Breast epithelium (tissue), 4 donors: Measurements from ENCODE around the gene PARL. TPM values are rescaled to one million over a fixed set of nuclear protein-coding genes. Genes with fewer than 3 reads are reported as not detected.

Source experiments
- DNase-seq, 2 donors: peaks; one replicate each; pipeline ENCODE4 v3.0.0-alpha.2; 2019; ENCODE audit warnings: low spot score in 2 of 2
- H3K27ac ChIP-seq, 2 donors: fragments of 200-600 bp; sonication (generic) in 1 of 2; one replicate each; pipeline ENCODE4 v1.5.1; 2016 to 2019; ENCODE audit warnings: mild to moderate bottlenecking in 1 of 2
- H3K27me3 ChIP-seq, 2 donors: fragments of 200-600 bp; sonication (generic) in 1 of 2; one replicate each; pipeline versions ENCODE4 v1.5.1 to v1.6.0; 2017 to 2019; ENCODE audit warnings: control low read depth in 1 of 2, mild to moderate bottlenecking in 1 of 2
- H3K36me3 ChIP-seq: fragments of 200-600 bp; one replicate; pipeline ENCODE4 v1.5.1; 2019
- H3K4me1 ChIP-seq, 2 donors: fragments of 200-600 bp; sonication (generic); one replicate each; pipeline ENCODE4 v1.5.1; 2016 to 2019; ENCODE audit warnings: control low read depth in 1 of 2
- H3K4me3 ChIP-seq, 3 donors: fragments of 200-600 bp; sonication (generic); 1 replicate in 2 of 3; 2 replicates in 1 of 3; pipeline ENCODE4 v1.5.1; 2016 to 2019; ENCODE audit warnings: mild to moderate bottlenecking in 3 of 3, moderate library complexity in 2 of 3
- H3K9me3 ChIP-seq, 2 donors: fragments of 200-600 bp; sonication (generic) in 1 of 2; one replicate each; pipeline ENCODE4 v1.5.1; 2016 to 2019; ENCODE audit warnings: control low read depth in 1 of 2
- CTCF ChIP-seq, 3 donors: fragments of 450-650 bp; IDR thresholded peaks; one replicate each; pipeline ENCODE4 v1.5.1; 2016 to 2017; ENCODE audit warnings: antibody characterized with exemption in 3 of 3, mild to moderate bottlenecking in 3 of 3, moderate library complexity in 3 of 3
- POLR2A ChIP-seq: fragments of 450-650 bp; IDR thresholded peaks from one replicate; pipeline ENCODE4 v1.6.1; 2016; ENCODE audit warnings: antibody characterized with exemption, mild to moderate bottlenecking, moderate library complexity
- POLR2AphosphoS5 ChIP-seq, 3 donors: sonication (generic); formaldehyde crosslinking; IDR thresholded peaks; one replicate each; pipeline ENCODE4 v1.6.1; 2017; ENCODE audit warnings: antibody characterized with exemption in 3 of 3
- intact Hi-C: fragments of 100-400 bp; cut with DNase I; formaldehyde crosslinking; loops from one replicate; pipeline ENCODE4 v1.15.1; 2023; ENCODE audit warnings: low total_unique reads
- total RNA-seq, 3 donors: library from RNA; depleted of rRNA; stranded (reverse); fragments of >200 nt; gene quantifications; one replicate each; pipeline ENCODE4 v1.1.0, GENCODE V29; 2016

Gene PARL
- total RNA-seq, 3 donors from 2014 or later: 48.0 to 53.6 (median 50.5) TPM

DNA sequence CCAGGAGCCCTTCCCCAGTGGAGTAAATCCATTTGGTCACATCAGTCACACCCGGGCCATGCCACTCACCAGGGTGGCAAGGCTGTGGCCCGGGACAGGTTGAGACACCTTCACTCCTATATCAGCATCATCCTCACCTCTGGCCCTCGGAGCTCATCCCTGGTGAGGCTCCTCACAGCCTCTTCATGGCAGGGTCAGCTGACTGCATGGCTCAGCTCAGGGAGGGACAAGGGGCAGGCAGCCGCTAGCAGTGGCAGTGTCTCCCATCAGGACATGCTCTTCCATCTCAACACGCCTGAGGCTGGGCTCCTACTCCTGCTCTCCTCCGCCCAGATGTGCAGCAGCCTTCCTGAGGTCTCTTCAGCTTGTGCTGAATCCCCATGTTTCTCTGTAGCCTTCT is 26.4 kb upstream of the PARL start:
- intact Hi-C loops: no loop called here
- no peaks in the 10 kb centered on the region for H3K9me3 ChIP-seq
- DNase-seq: no peak
- H3K4me3 ChIP-seq: no peak overlapping the region
- no peaks in the 10 kb centered on the region for H3K27me3 ChIP-seq
- TF ChIP-seq POLR2AphosphoS5 (IDR thresholded peaks at IDR 0.05) (no peak), POLR2A (no peak), CTCF (IDR thresholded peaks at IDR 0.05) (no peak)
- no peaks in the 10 kb centered on the region for H3K4me1 ChIP-seq
- no peaks in the 10 kb centered on the region for H3K36me3 ChIP-seq
- H3K27ac ChIP-seq: no peak overlapping the region

DNA sequence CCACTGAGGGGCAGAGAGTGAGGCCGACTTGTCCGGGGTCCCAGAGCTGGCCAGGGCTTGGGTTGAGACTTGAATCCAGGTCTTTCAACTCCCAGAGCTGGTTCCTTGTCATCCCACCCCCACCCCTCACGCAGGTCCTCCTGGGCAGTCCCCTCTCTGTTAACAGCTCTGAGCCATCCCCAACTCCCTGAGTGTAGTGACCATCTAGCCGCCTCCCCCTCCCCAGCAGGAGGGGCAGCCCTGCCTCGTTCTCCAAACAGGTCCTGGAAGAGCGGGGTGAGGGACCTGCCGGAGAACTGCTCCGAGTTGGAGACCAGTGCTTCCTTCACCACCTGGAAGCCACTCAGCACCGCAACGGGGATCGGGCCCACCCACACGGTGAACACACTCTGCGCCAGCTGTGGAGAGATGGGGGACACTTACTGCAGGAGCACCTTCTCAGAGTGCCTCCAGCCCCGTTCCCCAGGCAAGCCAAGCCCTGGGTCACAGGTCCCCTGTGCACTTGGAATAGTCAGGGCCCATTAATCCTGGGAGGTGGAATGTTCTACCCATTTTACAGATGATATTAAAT is 24.4 kb upstream of the PARL start:
- no peak for TF ChIP-seq POLR2A
- TF ChIP-seq CTCF (IDR thresholded peaks at IDR 0.05): no peak
- no peak for TF ChIP-seq POLR2AphosphoS5 (IDR thresholded peaks at IDR 0.05)
- intact Hi-C loops: loop anchor here (10.0 kb wide), 1 partner anchor 116 kb away; no protein-coding TSS in a partner anchor

DNA sequence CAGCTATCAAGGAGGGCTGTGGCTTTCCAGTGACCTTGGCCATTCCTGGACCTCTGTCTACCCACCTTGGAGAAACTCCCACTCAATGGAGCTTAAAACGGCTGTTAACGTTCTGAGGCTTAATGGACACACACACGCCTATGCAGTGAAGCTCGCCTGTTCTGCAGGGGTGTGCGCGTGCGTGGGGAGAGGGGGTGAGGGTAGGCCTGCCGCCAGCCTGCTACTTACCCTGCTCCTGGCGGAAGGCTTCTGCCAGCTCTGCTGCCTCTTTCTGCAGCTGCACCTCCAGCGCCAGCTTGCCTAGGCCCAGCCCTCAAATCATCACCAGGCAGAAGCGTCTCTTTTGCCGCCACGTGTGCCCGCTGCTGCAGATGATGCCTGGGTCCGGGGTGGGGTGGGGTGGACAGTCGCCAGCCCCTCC is 23.2 kb upstream of the PARL start:
- H3K27me3 ChIP-seq: no peaks in the 10 kb centered on the region
- no peak for DNase-seq
- H3K4me1 ChIP-seq: no peaks in the 10 kb centered on the region
- H3K27ac ChIP-seq: no peak overlapping the region
- no peaks in the 10 kb centered on the region for H3K36me3 ChIP-seq
- TF ChIP-seq POLR2AphosphoS5 (IDR thresholded peaks at IDR 0.05) (no peak), CTCF (IDR thresholded peaks at IDR 0.05) (no peak), POLR2A (no peak)
- H3K9me3 ChIP-seq: no peaks in the 10 kb centered on the region
- intact Hi-C loops: loop anchor here (10.0 kb wide), 1 partner anchor 117 kb away; no protein-coding TSS in a partner anchor
- no peak overlapping the region for H3K4me3 ChIP-seq

More for the DNA sequence above, 24.4 kb upstream of the PARL start:
- no peak for DNase-seq
- Histone ChIP-seq H3K27me3 (no peaks in the 10 kb centered on the region), H3K4me3 (no peak overlapping the region), H3K4me1 (no peaks in the 10 kb centered on the region), H3K36me3 (no peaks in the 10 kb centered on the region), H3K27ac (no peak overlapping the region), H3K9me3 (no peaks in the 10 kb centered on the region)

- intact Hi-C loops: loop anchor here (10.0 kb wide), 1 partner anchor 118 kb away; no protein-coding TSS in a partner anchor
- no peaks in the 10 kb centered on the region for H3K27me3 ChIP-seq
- no peaks in the 10 kb centered on the region for H3K9me3 ChIP-seq
- no peaks in the 10 kb centered on the region for H3K36me3 ChIP-seq
- no peak for DNase-seq
- no peaks in the 10 kb centered on the region for H3K4me1 ChIP-seq
- no peak overlapping the region for H3K27ac ChIP-seq
- TF ChIP-seq POLR2AphosphoS5 (IDR thresholded peaks at IDR 0.05): no peak
- TF ChIP-seq POLR2A: no peak
- no peak for TF ChIP-seq CTCF (IDR thresholded peaks at IDR 0.05)
- H3K4me3 ChIP-seq: no peak overlapping the region
Observed at GRCh38 chr3:183907176-183907575, 22.5 kb upstream of the PARL start.

DNA sequence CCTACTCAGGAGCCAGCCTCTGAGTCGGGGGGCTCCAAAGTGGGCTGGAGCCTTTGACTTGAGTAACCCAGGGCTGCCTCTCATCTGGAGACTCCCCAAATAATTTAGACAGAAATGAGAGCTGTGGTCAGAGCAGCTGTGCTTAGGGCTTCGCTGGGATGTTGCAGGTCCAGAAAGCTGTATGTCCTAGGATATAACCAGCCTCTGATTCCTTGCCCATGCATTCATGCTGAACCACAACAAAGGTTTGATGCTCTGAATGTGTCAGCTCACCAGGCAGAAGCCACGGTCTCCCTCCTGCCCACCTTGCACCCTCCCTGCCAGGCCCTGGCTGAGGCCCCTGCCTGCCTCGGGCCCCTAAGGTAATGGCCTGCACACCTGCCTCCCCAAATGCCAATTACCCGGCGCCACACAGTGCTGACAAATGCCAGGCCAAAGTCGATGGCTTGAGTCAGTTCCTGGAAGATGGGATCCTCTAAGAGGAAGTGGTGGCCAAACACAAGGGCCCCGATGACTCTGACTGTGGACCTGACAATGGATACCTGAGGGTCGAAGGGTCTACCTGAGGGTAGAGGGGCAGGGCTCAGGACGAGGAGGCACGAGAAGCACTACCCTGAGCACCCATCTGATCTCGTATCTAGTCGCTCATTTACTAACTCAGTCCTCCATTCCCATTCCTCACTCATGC is 21.7 kb upstream of the PARL start:
- intact Hi-C loops: loop anchor here (10.0 kb wide), 1 partner anchor 118 kb away; no protein-coding TSS in a partner anchor
- no peak overlapping the region for H3K4me3 ChIP-seq
- TF ChIP-seq POLR2A: no peak
- TF ChIP-seq POLR2AphosphoS5 (IDR thresholded peaks at IDR 0.05): no peak
- TF ChIP-seq CTCF (IDR thresholded peaks at IDR 0.05): no peak
- no peaks in the 10 kb centered on the region for H3K27me3 ChIP-seq
- no peaks in the 10 kb centered on the region for H3K36me3 ChIP-seq
- no peaks in the 10 kb centered on the region for H3K4me1 ChIP-seq
- no peak overlapping the region for H3K27ac ChIP-seq
- DNase-seq: no peak
- no peaks in the 10 kb centered on the region for H3K9me3 ChIP-seq
